GM23338 (cell line): ENCODE results near the gene DCAF11. TPM values are rescaled to one million over a fixed set of nuclear protein-coding genes. Genes with fewer than 3 reads are reported as not detected.

Experiments used
- ATAC-seq: fragments of 200-7000 bp; cut with Tn5 transposase; 3 replicates; pipeline ENCODE4 v1.9.1; 2020
- DNase-seq: peaks from one replicate; pipeline ENCODE4 v3.0.0-alpha.2; 2015; ENCODE audit warnings: low spot score
- H2AFZ ChIP-seq: fragments of 200-600 bp; sonication (generic); 2 replicates; pipeline ENCODE4 v1.8.0; 2016; ENCODE audit warnings: antibody characterized with exemption, mild to moderate bottlenecking, moderate library complexity
- H3F3A ChIP-seq: fragments of 200-600 bp; sonication (generic); replicated peaks from 2 replicates; pipeline ENCODE4 v1.8.0; 2017; ENCODE audit warnings: antibody characterized with exemption, mixed run types, low read depth
- H3K27ac ChIP-seq: fragments of 200-600 bp; sonication (generic); 2 replicates; pipeline ENCODE4 v1.6.1; 2016; ENCODE audit warnings: low read depth
- H3K27me3 ChIP-seq: fragments of 200-600 bp; sonication (generic); 2 replicates; pipeline ENCODE4 v1.8.0; 2016; ENCODE audit warnings: mild to moderate bottlenecking, mixed run types, moderate library complexity; ENCODE audit not compliant: insufficient read depth
- H3K36me3 ChIP-seq: fragments of 200-600 bp; sonication (generic); 2 replicates; pipeline ENCODE4 v1.8.0; 2016; ENCODE audit warnings: mild to moderate bottlenecking; ENCODE audit not compliant: insufficient read depth
- H3K4me1 ChIP-seq: fragments of 200-600 bp; sonication (generic); 2 replicates; pipeline ENCODE4 v1.8.0; 2016; ENCODE audit warnings: mild to moderate bottlenecking, moderate library complexity; ENCODE audit not compliant: insufficient read depth
- H3K4me2 ChIP-seq: fragments of 200-600 bp; sonication (generic); 2 replicates; pipeline ENCODE4 v1.7.1; 2017; ENCODE audit warnings: mixed run types
- H3K4me3 ChIP-seq: fragments of 200-600 bp; sonication (generic); 2 replicates; pipeline ENCODE4 v1.6.1; 2016; ENCODE audit warnings: mixed run types
- H3K79me2 ChIP-seq: fragments of 200-600 bp; sonication (generic); replicated peaks from 2 replicates; pipeline ENCODE4 v1.8.0; 2017; ENCODE audit warnings: mild to moderate bottlenecking; ENCODE audit not compliant: insufficient read depth
- H3K9me2 ChIP-seq: fragments of 200-600 bp; sonication (generic); 2 replicates; pipeline ENCODE4 v1.8.0; 2017; ENCODE audit not compliant: insufficient read depth
- H4K20me1 ChIP-seq: fragments of 200-600 bp; sonication (generic); replicated peaks from 2 replicates; pipeline ENCODE4 v1.8.0; 2017; ENCODE audit warnings: mild to moderate bottlenecking; ENCODE audit not compliant: insufficient read depth
- H3K27ac Mint-ChIP-seq: 2 replicates; pipeline ENCODE4 v1.8.0; 2020; ENCODE audit warnings: inconsistent platforms, mild to moderate bottlenecking, moderate library complexity, mixed read lengths
- H3K27me3 Mint-ChIP-seq: 3 replicates; pipeline ENCODE4 v1.8.0; 2022; ENCODE audit warnings: low read depth, mild to moderate bottlenecking, moderate library complexity, mixed read lengths, inconsistent platforms; ENCODE audit not compliant: insufficient read depth, poor library complexity
- H3K36me3 Mint-ChIP-seq: 3 replicates; pipeline ENCODE4 v1.8.0; 2021; ENCODE audit warnings: low read depth, mild to moderate bottlenecking, inconsistent platforms, moderate library complexity, mixed read lengths
- H3K4me1 Mint-ChIP-seq: 3 replicates; pipeline ENCODE4 v1.8.0; 2020; ENCODE audit warnings: mild to moderate bottlenecking, inconsistent platforms, mixed read lengths
- H3K4me3 Mint-ChIP-seq: 3 replicates; pipeline ENCODE4 v1.8.0; 2021; ENCODE audit warnings: moderate library complexity, mild to moderate bottlenecking, inconsistent platforms, mixed read lengths
- H3K9me3 Mint-ChIP-seq: 3 replicates; pipeline ENCODE4 v1.8.0; 2020; ENCODE audit warnings: moderate library complexity, mild to moderate bottlenecking, inconsistent platforms, mixed read lengths
- CTCF ChIP-seq, 2 experiments: fragments of 200-600 bp in 1 of 2; sonication (generic) in 1 of 2; conservative IDR thresholded peaks; 2 replicates each; pipeline versions ENCODE4 v1.5.1 to v1.6.1; 2016 to 2017; ENCODE audit warnings: antibody characterized with exemption in 2 of 2, low read depth in 2 of 2, mild to moderate bottlenecking in 2 of 2, moderate library complexity in 1 of 2
- ETS1 ChIP-seq: IDR thresholded peaks from 2 replicates; pipeline ENCODE4 v1.6.1; 2016; ENCODE audit warnings: antibody characterized with exemption
- EZH2 ChIP-seq: fragments of 200-600 bp; sonication (generic); IDR thresholded peaks from one replicate; pipeline ENCODE4 v1.8.0; 2017; ENCODE audit warnings: antibody characterized with exemption, mild to moderate bottlenecking, low read depth; ENCODE audit not compliant: unreplicated experiment
- EZH2phosphoT487 ChIP-seq: fragments of 200-600 bp; sonication (generic); IDR thresholded peaks from one replicate; pipeline ENCODE4 v1.8.1; 2018; ENCODE audit warnings: antibody characterized with exemption; ENCODE audit not compliant: unreplicated experiment
- JUNB ChIP-seq: IDR thresholded peaks from one replicate; pipeline ENCODE4 v1.6.1; 2016; ENCODE audit warnings: antibody characterized with exemption; ENCODE audit not compliant: unreplicated experiment
- NANOG ChIP-seq: IDR thresholded peaks from 2 replicates; pipeline ENCODE4 v1.6.1; 2016; ENCODE audit warnings: antibody characterized with exemption, borderline replicate concordance
- POLR2AphosphoS5 ChIP-seq: IDR thresholded peaks from 2 replicates; pipeline ENCODE4 v1.6.1; 2016; ENCODE audit warnings: antibody characterized with exemption, low read depth
- REST ChIP-seq: IDR thresholded peaks from one replicate; pipeline ENCODE4 v1.6.1; 2018; ENCODE audit warnings: antibody characterized with exemption; ENCODE audit not compliant: unreplicated experiment
- STAT1 ChIP-seq: IDR thresholded peaks from one replicate; pipeline ENCODE4 v1.6.1; 2016; ENCODE audit warnings: antibody characterized with exemption; ENCODE audit not compliant: unreplicated experiment
- ZNF331 ChIP-seq: fragments of 250-450 bp; sonication (Bioruptor Pico); IDR thresholded peaks from 2 replicates; pipeline ENCODE4 v1.5.0; 2020; ENCODE audit warnings: low read depth, mild to moderate bottlenecking, moderate library complexity
- polyA plus RNA-seq: library from polyadenylated mRNA; unstranded; fragments of >200 nt; fragmentation: Nextera tagmentation; extraction: Ambion mirVana; gene quantifications from 2 replicates; pipeline ENCODE4 v1.2.1, GENCODE V29; 2016
- total RNA-seq: library from RNA; depleted of rRNA; stranded (reverse); fragments of >200 nt; shearing (Covaris generic); gene quantifications from 2 replicates; pipeline ENCODE4 v1.2.3, GENCODE V29; 2014

The DCAF11 gene
- total and polyA plus RNA-seq, 2 experiments from 2014 or later: 18.6 to 93.2 TPM

GRCh38 chr14:24088095-24088494 is 26.5 kb upstream of the DCAF11 start:
- Mint-ChIP-seq H3K27ac (no peak overlapping the region), H3K9me3 (no peaks in the 10 kb centered on the region), H3K36me3 (peaks cover 3% of the 10 kb centered on the region; the same call in 1 of the 3 replicates), H3K4me1 (peaks cover 19% of the 10 kb centered on the region), H3K4me3 (no peak overlapping the region), H3K27me3 (peaks cover 18% of the 10 kb centered on the region)
- no peaks in the 10 kb centered on the region for H3K36me3 ChIP-seq
- no peaks in the 10 kb centered on the region for H4K20me1 ChIP-seq
- ATAC-seq (no peak), DNase-seq (no peak)
- H3K4me2 ChIP-seq: no peak overlapping the region
- H3K4me3 ChIP-seq: no peak overlapping the region
- H3F3A ChIP-seq: peaks cover 4% of the 10 kb centered on the region
- H3K27ac ChIP-seq: no peak overlapping the region
- TF ChIP-seq ETS1: no peak
- no peak for TF ChIP-seq JUNB
- TF ChIP-seq ZNF331 (CRISPR knock-in tag): no peak
- TF ChIP-seq NANOG: no peak
- no peak for TF ChIP-seq CTCF (conservative IDR thresholded peaks at IDR 0.05; ENCODE audit: low read depth in 2 of 2)
- no peak for TF ChIP-seq STAT1
- TF ChIP-seq EZH2phosphoT487: no peak
- H2AFZ ChIP-seq: no peak overlapping the region
- peaks cover 7% of the 10 kb centered on the region; the same call in 1 of the 2 replicates for H3K27me3 ChIP-seq
- H3K79me2 ChIP-seq: no peaks in the 10 kb centered on the region
- peaks cover 6% of the 10 kb centered on the region for H3K9me2 ChIP-seq
- peaks cover 5% of the 10 kb centered on the region for H3K4me1 ChIP-seq

- peaks cover 6% of the 10 kb centered on the region for H3K79me2 ChIP-seq
- H3K4me2 ChIP-seq: no peak overlapping the region
- DNase-seq: no peak
- no peak overlapping the region for H3K4me3 ChIP-seq
- no peak overlapping the region for H3K27ac Mint-ChIP-seq
- peaks cover 22% of the 10 kb centered on the region for H3K27me3 Mint-ChIP-seq
- H3K9me2 ChIP-seq: peaks cover 8% of the 10 kb centered on the region
- peaks cover 10% of the 10 kb centered on the region for H3F3A ChIP-seq
- no peaks in the 10 kb centered on the region for H3K27me3 ChIP-seq
- ATAC-seq: no peak
- H3K9me3 Mint-ChIP-seq: peaks cover 3% of the 10 kb centered on the region; the same call in 2 of the 3 replicates
- no peaks in the 10 kb centered on the region for H3K36me3 ChIP-seq
- H4K20me1 ChIP-seq: no peaks in the 10 kb centered on the region
- H3K27ac ChIP-seq: no peak overlapping the region
- H3K4me3 Mint-ChIP-seq: no peak overlapping the region
- H2AFZ ChIP-seq: no peak overlapping the region
- peaks cover 10% of the 10 kb centered on the region for H3K4me1 ChIP-seq
- H3K36me3 Mint-ChIP-seq: peaks cover 12% of the 10 kb centered on the region
- peaks cover 26% of the 10 kb centered on the region for H3K4me1 Mint-ChIP-seq
- no peak for TF ChIP-seq CTCF (conservative IDR thresholded peaks at IDR 0.05; ENCODE audit: low read depth in 2 of 2)
- no peak for TF ChIP-seq POLR2AphosphoS5
- TF ChIP-seq ETS1: no peak
- no peak for TF ChIP-seq EZH2
- no peak for TF ChIP-seq REST
- TF ChIP-seq EZH2phosphoT487: no peak
Measured at GRCh38 chr14:24089890-24090289, 24.7 kb upstream of the DCAF11 start.
